ENCODE data around the gene BCKDHB. TPM values are rescaled to one million over a fixed set of nuclear protein-coding genes. Genes with fewer than 3 reads are reported as not detected.

Gene BCKDHB
- polyA plus RNA-seq, 2 of the 4 experiments (the other 2 are of a cell fraction): 7.7 to 15.0 TPM

- DNase-seq (ENCODE audit: low read depth in 1 of 2, low spot score in 1 of 2) (peak; percentile 23 to 45), ATAC-seq (peak; percentile 83 to 92; a peak in 4 of 6 replicates), FAIRE-seq (no peak)
- ChIA-PET POLR2A (no interaction called here), CTCF (interaction anchor here (0.6 to 2.3 kb wide), 14 partner anchors 10 to 1537 kb away, joined by 3 to 10 read pairs (median 3); no protein-coding TSS in a partner anchor)
- Histone ChIP-seq H3K4me3 (no peak overlapping the region), H3K4me1 (no peaks in the 10 kb centered on the region), H3K4me2 (no peak overlapping the region), H3K9me3 (no peaks in the 10 kb centered on the region), H3K27ac (no peak overlapping the region)
- TF ChIP-seq CTCF (IDR thresholded peaks at IDR 0.05) (peak; percentile 59), PHF8 (IDR thresholded peaks at IDR 0.05; ENCODE audit: borderline replicate concordance, low read depth) (no peak), RAD21 (conservative IDR thresholded peaks at IDR 0.05 in 1 of 2, IDR thresholded peaks at IDR 0.05 in 1 of 2) (peak; percentile 60 to 64), SMC3 (IDR thresholded peaks at IDR 0.05) (peak; percentile 47)
- WGBS (ENCODE audit: missing lambda C conversion rate): 25% methylated on average over 4 of the region's 4 CpGs
Measured at GRCh38 chr6:80214436-80215022, 108.1 kb downstream of the BCKDHB start.

GRCh38 chr6:80215063-80215462 is 108.6 kb downstream of the BCKDHB start:
- Histone ChIP-seq H3K4me2 (no peak overlapping the region), H3K4me3 (no peak overlapping the region), H3K9me3 (no peaks in the 10 kb centered on the region), H3K4me1 (no peaks in the 10 kb centered on the region), H3K27ac (no peak overlapping the region)
- ChIA-PET CTCF (interaction anchor here (0.8 to 2.3 kb wide), 7 partner anchors 10 to 120 kb away, joined by 3 to 10 read pairs (median 3); no protein-coding TSS in a partner anchor), POLR2A (no interaction called here)
- WGBS (ENCODE audit: missing lambda C conversion rate): 89% methylated on average over 1 of the region's 1 CpG
- ATAC-seq: no peak
- no peak for FAIRE-seq
- DNase-seq (ENCODE audit: low read depth in 1 of 2, low spot score in 1 of 2): no peak
- TF ChIP-seq HEYL (CRISPR knock-in tag; IDR thresholded peaks at IDR 0.05): no peak
- TF ChIP-seq RAD21 (conservative IDR thresholded peaks at IDR 0.05 in 1 of 2, IDR thresholded peaks at IDR 0.05 in 1 of 2): no peak
- TF ChIP-seq SREBF2 (IDR thresholded peaks at IDR 0.05): no peak
- no peak for TF ChIP-seq USF2 (IDR thresholded peaks at IDR 0.05)
- no peak for TF ChIP-seq CBX8 (IDR thresholded peaks at IDR 0.05)
- TF ChIP-seq KDM1A (IDR thresholded peaks at IDR 0.05; ENCODE audit: low read depth): no peak

- POLR2A ChIA-PET: no interaction called here
- Histone ChIP-seq H3K4me2 (no peak overlapping the region), H3K9me3 (no peaks in the 10 kb centered on the region), H3K27ac (no peak overlapping the region), H3K4me1 (no peaks in the 10 kb centered on the region), H3K4me3 (no peak overlapping the region)
- CTCF ChIA-PET: no interaction called here
- ATAC-seq: no peak
- FAIRE-seq: no peak
- DNase-seq (ENCODE audit: low read depth in 1 of 2, low spot score in 1 of 2): no peak
- WGBS (ENCODE audit: missing lambda C conversion rate): 90% methylated on average over 6 of the region's 6 CpGs
- no peak for TF ChIP-seq JUN (IDR thresholded peaks at IDR 0.05)
Measured at GRCh38 chr6:80217794-80218193, 111.3 kb downstream of the BCKDHB start.

GRCh38 chr6:80223743-80224212 is 117.3 kb downstream of the BCKDHB start:
- Histone ChIP-seq H3K4me1 (no peaks in the 10 kb centered on the region), H3K4me3 (no peak overlapping the region), H3K4me2 (no peak overlapping the region), H3K27ac (no peak overlapping the region), H3K9me3 (no peaks in the 10 kb centered on the region)
- FAIRE-seq: no peak
- ATAC-seq: no peak
- TF ChIP-seq NR3C1 (IDR thresholded peaks at IDR 0.05): no peak
- TF ChIP-seq ZNF302 (CRISPR knock-in tag; IDR thresholded peaks at IDR 0.05): no peak
- no peak for TF ChIP-seq HOXB5 (CRISPR knock-in tag; IDR thresholded peaks at IDR 0.05)
- WGBS (ENCODE audit: missing lambda C conversion rate): 87% methylated on average over 3 of the region's 3 CpGs
- ChIA-PET POLR2A (no interaction called here), CTCF (no interaction called here)
- DNase-seq (ENCODE audit: low read depth in 1 of 2, low spot score in 1 of 2): no peak

GRCh38 chr6:80226151-80226550 is 119.7 kb downstream of the BCKDHB start:
- Histone ChIP-seq H3K4me2 (no peak overlapping the region), H3K4me1 (no peaks in the 10 kb centered on the region), H3K27ac (no peak overlapping the region), H3K4me3 (no peak overlapping the region), H3K9me3 (no peaks in the 10 kb centered on the region)
- ATAC-seq: no peak
- DNase-seq (ENCODE audit: low read depth in 1 of 2, low spot score in 1 of 2): no peak
- POLR2A ChIA-PET: no interaction called here
- CTCF ChIA-PET: interaction anchor here (1.3 kb wide), 1 partner anchor 12 kb away, joined by 3 read pairs; no protein-coding TSS in a partner anchor
- FAIRE-seq: no peak
- WGBS (ENCODE audit: missing lambda C conversion rate): 71% methylated on average over 3 of the region's 3 CpGs
- TF ChIP-seq HEYL (CRISPR knock-in tag; IDR thresholded peaks at IDR 0.05) (no peak), RARB (CRISPR knock-in tag; IDR thresholded peaks at IDR 0.05) (no peak), ZSCAN20 (CRISPR knock-in tag; IDR thresholded peaks at IDR 0.05) (no peak), BHLHE40 (IDR thresholded peaks at IDR 0.05; ENCODE audit: low read depth, low read length) (no peak), ZFP36 (IDR thresholded peaks at IDR 0.05; ENCODE audit: borderline replicate concordance, partially characterized antibody) (no peak), RCOR1 (IDR thresholded peaks at IDR 0.05; ENCODE audit: low read depth, low read length) (no peak), ESRRA (IDR thresholded peaks at IDR 0.05; ENCODE audit: borderline replicate concordance, low read length) (no peak), RNF2 (IDR thresholded peaks at IDR 0.05; ENCODE audit: borderline replicate concordance, low read depth) (no peak), FOSL2 (IDR thresholded peaks at IDR 0.05) (no peak), FOSL2 (CRISPR knock-in tag; IDR thresholded peaks at IDR 0.05) (no peak), MYC (IDR thresholded peaks at IDR 0.05; ENCODE audit: borderline replicate concordance, low read length) (no peak), NPAS2 (CRISPR knock-in tag; IDR thresholded peaks at IDR 0.05; ENCODE audit: borderline replicate concordance) (no peak), HDAC2 (IDR thresholded peaks at IDR 0.05) (no peak)

Data from A549 (cell line).